WTC11 (cell line): Measurements from ENCODE around the gene FBXO7. TPM values are rescaled to one million over a fixed set of nuclear protein-coding genes. Genes with fewer than 3 reads are reported as not detected.

ENCODE experiments used
- ATAC-seq: fragments of 200-7000 bp; cut with Tn5 transposase; 2 replicates; pipeline ENCODE4 v1.10.0; 2021; ENCODE audit warnings: mild to moderate bottlenecking, moderate library complexity
- CTCF ChIA-PET: fragments of 300-600 bp; sonication (Branson Sonifier 250); formaldehyde crosslinking; loops from one replicate; lab custom pipeline; 2021; ENCODE audit warnings: antibody characterized with exemption; lab: Charles Lee
- POLR2A ChIA-PET: fragments of 350-600 bp; sonication (Branson Sonifier 250); formaldehyde crosslinking; loops from one replicate; lab custom pipeline; 2021; ENCODE audit warnings: antibody characterized with exemption; lab: Charles Lee
- DNase-seq: peaks from one replicate; pipeline ENCODE4 v3.0.0; 2021; ENCODE audit warnings: low spot score
- H3K27ac Mint-ChIP-seq: 2 replicates; pipeline ENCODE4 v1.8.0; 2021; ENCODE audit warnings: mixed read lengths
- H3K27me3 Mint-ChIP-seq: 2 replicates; pipeline ENCODE4 v1.8.0; 2021; ENCODE audit warnings: low read depth, mild to moderate bottlenecking, moderate library complexity, mixed read lengths
- H3K36me3 Mint-ChIP-seq: 2 replicates; pipeline ENCODE4 v1.8.0; 2021; ENCODE audit warnings: mixed read lengths
- H3K4me1 Mint-ChIP-seq: 2 replicates; pipeline ENCODE4 v1.8.0; 2022; ENCODE audit warnings: mixed read lengths
- H3K4me3 Mint-ChIP-seq: 2 replicates; pipeline ENCODE4 v1.8.0; 2021; ENCODE audit warnings: mild to moderate bottlenecking, moderate library complexity, mixed read lengths
- H3K9me3 Mint-ChIP-seq: 2 replicates; pipeline ENCODE4 v1.8.0; 2021; ENCODE audit warnings: mixed read lengths
- CBFB ChIP-seq: sonication (generic); formaldehyde crosslinking; IDR thresholded peaks from 2 replicates; pipeline ENCODE4 v1.8.1; 2022; ENCODE audit warnings: mild to moderate bottlenecking, low read depth, missing genetic modification reagents
- EMX1 ChIP-seq: fragments of 250-450 bp; sonication (Bioruptor Pico); IDR thresholded peaks from 2 replicates; pipeline ENCODE4 v1.8.0; 2021; ENCODE audit warnings: mild to moderate bottlenecking
- FOXK1 ChIP-seq: sonication (generic); formaldehyde crosslinking; IDR thresholded peaks from 2 replicates; pipeline ENCODE4 v1.8.0; 2022; ENCODE audit warnings: mild to moderate bottlenecking, moderate library complexity, missing genetic modification reagents
- HMGA2 ChIP-seq: fragments of 250-450 bp; sonication (Bioruptor Pico); IDR thresholded peaks from 2 replicates; pipeline ENCODE4 v1.4.0; 2021; ENCODE audit warnings: mild to moderate bottlenecking, moderate library complexity
- IRF2 ChIP-seq: sonication (generic); formaldehyde crosslinking; IDR thresholded peaks from 2 replicates; pipeline ENCODE4 v1.8.0; 2022; ENCODE audit warnings: low read depth, missing genetic modification reagents, borderline replicate concordance
- JAZF1 ChIP-seq: fragments of 250-450 bp; sonication (Bioruptor Pico); IDR thresholded peaks from 2 replicates; pipeline ENCODE4 v1.9.0; 2021; ENCODE audit warnings: moderate library complexity, mild to moderate bottlenecking, inconsistent platforms
- JUN ChIP-seq: sonication (generic); formaldehyde crosslinking; IDR thresholded peaks from 2 replicates; pipeline ENCODE4 v1.8.0; 2023; ENCODE audit warnings: mild to moderate bottlenecking, missing genetic modification reagents
- NFE2L1 ChIP-seq: sonication (generic); formaldehyde crosslinking; IDR thresholded peaks from 2 replicates; pipeline ENCODE4 v1.8.1; 2023; ENCODE audit warnings: missing genetic modification reagents
- NR3C1 ChIP-seq: sonication (generic); formaldehyde crosslinking; conservative IDR thresholded peaks from 2 replicates; pipeline ENCODE4 v1.8.1; 2023; ENCODE audit warnings: low read depth, mild to moderate bottlenecking, missing genetic modification reagents
- TP53 ChIP-seq: sonication (generic); formaldehyde crosslinking; IDR thresholded peaks from 2 replicates; pipeline ENCODE4 v1.8.1; 2023; ENCODE audit warnings: mild to moderate bottlenecking, missing genetic modification reagents
- total RNA-seq: library from RNA; stranded (reverse); gene quantifications from 3 replicates; pipeline ENCODE4 v1.2.3, GENCODE V29; 2021
- TF ChIP-seq, protein P1 (sequence below): fragments of 200-600 bp; IDR thresholded peaks from 2 replicates; pipeline ENCODE4 v1.8.0; 2022; ENCODE audit warnings: antibody characterized with exemption
- TF ChIP-seq, protein P2 (sequence below): sonication (generic); formaldehyde crosslinking; IDR thresholded peaks from 2 replicates; pipeline ENCODE4 v1.8.0; 2023; ENCODE audit warnings: missing genetic modification reagents
- TF ChIP-seq, protein P3 (sequence below): sonication (generic); formaldehyde crosslinking; IDR thresholded peaks from 2 replicates; pipeline ENCODE4 v1.8.0; 2022; ENCODE audit warnings: mild to moderate bottlenecking, missing genetic modification reagents
- TF ChIP-seq, protein P4 (sequence below): sonication (generic); formaldehyde crosslinking; IDR thresholded peaks from 2 replicates; pipeline ENCODE4 v1.8.1; 2023; ENCODE audit warnings: mild to moderate bottlenecking, missing genetic modification reagents
- TF ChIP-seq, protein P5 (sequence below): sonication (generic); formaldehyde crosslinking; conservative IDR thresholded peaks from 2 replicates; pipeline ENCODE4 v1.8.1; 2023; ENCODE audit warnings: mild to moderate bottlenecking, low read depth, missing genetic modification reagents, moderate library complexity
- TF ChIP-seq, protein P6 (sequence below): fragments of 250-450 bp; sonication (Bioruptor Pico); IDR thresholded peaks from 2 replicates; pipeline ENCODE4 v2.1.2; 2022; ENCODE audit warnings: mild to moderate bottlenecking, moderate library complexity
- TF ChIP-seq, protein P7 (sequence below): fragments of 250-450 bp; sonication (Bioruptor Pico); IDR thresholded peaks from 2 replicates; pipeline ENCODE4 v1.9.0; 2021; ENCODE audit warnings: mild to moderate bottlenecking

FBXO7 gene
- total RNA-seq, 1 experiment from 2014 or later, result 59.4 TPM

DNA sequence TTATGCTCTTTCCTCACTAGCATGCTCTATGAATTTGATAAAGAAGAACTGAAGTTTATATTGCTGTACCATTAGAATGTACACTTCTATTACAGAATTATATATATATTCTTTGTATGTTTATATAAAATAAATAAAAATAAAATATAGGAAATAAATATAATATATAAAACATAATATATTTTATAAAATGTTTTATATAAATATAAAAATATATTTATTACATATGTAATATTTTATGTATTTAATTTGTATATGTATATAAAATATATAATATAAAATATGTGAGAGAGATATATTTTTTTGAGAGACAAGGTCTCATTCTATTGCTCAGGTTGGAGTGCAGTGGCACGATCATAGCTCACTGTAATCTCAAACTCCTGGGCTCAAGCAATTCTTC lies 44.3 kb upstream of the FBXO7 start:
- ChIA-PET POLR2A (no interaction called here), CTCF (no interaction called here)
- Mint-ChIP-seq H3K4me1 (no peaks in the 10 kb centered on the region), H3K27ac (no peak overlapping the region), H3K9me3 (peaks cover 3% of the 10 kb centered on the region; the same call in 1 of the 2 replicates), H3K27me3 (peaks cover 36% of the 10 kb centered on the region), H3K36me3 (no peaks in the 10 kb centered on the region), H3K4me3 (no peak overlapping the region)
- ATAC-seq, result no peak
- no peak for DNase-seq
- no peak for TF ChIP-seq IRF2 (CRISPR knock-in tag)
- TF ChIP-seq JAZF1 (CRISPR knock-in tag), result no peak
- no peak for TF ChIP-seq NR3C1 (CRISPR knock-in tag)
- TF ChIP-seq HMGA2, result peak; percentile 95; the same call in 1 of the 2 replicates
- TF ChIP-seq TP53 (CRISPR knock-in tag), result no peak

DNA sequence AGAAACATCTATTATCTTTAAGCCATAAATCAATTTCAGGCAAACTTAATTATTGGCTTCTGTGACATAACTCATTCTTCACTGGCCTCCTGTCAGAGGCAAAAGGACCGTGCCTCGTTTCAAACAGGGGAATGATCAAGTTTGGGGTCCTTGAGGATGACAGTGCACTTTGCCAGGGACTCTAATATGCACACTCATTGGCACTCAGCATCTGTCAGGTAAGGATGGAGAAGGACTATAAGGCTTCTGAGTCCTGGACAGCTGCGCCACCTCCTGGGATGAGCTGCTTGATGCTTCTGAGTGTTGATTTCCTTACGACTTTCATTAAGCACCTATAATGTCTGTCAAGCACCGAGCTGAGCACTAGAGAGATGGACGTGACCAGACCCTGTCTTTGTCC lies 30.5 kb upstream of the FBXO7 start:
- Mint-ChIP-seq H3K4me1 (no peaks in the 10 kb centered on the region), H3K9me3 (no peaks in the 10 kb centered on the region), H3K4me3 (no peak overlapping the region), H3K27me3 (peaks cover 27% of the 10 kb centered on the region), H3K36me3 (no peaks in the 10 kb centered on the region), H3K27ac (no peak overlapping the region)
- ChIA-PET POLR2A (no interaction called here), CTCF (interaction anchor here (0.5 to 2.4 kb wide), 7 partner anchors 8 to 178 kb away, joined by 3 to 9 read pairs (median 4); partner anchors contain the start of gene RTCB)
- 0 out of 2 replicates have a peak, but pooled peaks have one; percentile 22 for ATAC-seq
- peak; percentile 34 for DNase-seq
- TF ChIP-seq, protein P1, sequence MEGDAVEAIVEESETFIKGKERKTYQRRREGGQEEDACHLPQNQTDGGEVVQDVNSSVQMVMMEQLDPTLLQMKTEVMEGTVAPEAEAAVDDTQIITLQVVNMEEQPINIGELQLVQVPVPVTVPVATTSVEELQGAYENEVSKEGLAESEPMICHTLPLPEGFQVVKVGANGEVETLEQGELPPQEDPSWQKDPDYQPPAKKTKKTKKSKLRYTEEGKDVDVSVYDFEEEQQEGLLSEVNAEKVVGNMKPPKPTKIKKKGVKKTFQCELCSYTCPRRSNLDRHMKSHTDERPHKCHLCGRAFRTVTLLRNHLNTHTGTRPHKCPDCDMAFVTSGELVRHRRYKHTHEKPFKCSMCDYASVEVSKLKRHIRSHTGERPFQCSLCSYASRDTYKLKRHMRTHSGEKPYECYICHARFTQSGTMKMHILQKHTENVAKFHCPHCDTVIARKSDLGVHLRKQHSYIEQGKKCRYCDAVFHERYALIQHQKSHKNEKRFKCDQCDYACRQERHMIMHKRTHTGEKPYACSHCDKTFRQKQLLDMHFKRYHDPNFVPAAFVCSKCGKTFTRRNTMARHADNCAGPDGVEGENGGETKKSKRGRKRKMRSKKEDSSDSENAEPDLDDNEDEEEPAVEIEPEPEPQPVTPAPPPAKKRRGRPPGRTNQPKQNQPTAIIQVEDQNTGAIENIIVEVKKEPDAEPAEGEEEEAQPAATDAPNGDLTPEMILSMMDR, result no peak
- TF ChIP-seq, protein P2, sequence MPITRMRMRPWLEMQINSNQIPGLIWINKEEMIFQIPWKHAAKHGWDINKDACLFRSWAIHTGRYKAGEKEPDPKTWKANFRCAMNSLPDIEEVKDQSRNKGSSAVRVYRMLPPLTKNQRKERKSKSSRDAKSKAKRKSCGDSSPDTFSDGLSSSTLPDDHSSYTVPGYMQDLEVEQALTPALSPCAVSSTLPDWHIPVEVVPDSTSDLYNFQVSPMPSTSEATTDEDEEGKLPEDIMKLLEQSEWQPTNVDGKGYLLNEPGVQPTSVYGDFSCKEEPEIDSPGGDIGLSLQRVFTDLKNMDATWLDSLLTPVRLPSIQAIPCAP (CRISPR knock-in tag), result no peak
- TF ChIP-seq, protein P3, sequence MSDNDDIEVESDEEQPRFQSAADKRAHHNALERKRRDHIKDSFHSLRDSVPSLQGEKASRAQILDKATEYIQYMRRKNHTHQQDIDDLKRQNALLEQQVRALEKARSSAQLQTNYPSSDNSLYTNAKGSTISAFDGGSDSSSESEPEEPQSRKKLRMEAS, result no peak
- TF ChIP-seq, protein P4, sequence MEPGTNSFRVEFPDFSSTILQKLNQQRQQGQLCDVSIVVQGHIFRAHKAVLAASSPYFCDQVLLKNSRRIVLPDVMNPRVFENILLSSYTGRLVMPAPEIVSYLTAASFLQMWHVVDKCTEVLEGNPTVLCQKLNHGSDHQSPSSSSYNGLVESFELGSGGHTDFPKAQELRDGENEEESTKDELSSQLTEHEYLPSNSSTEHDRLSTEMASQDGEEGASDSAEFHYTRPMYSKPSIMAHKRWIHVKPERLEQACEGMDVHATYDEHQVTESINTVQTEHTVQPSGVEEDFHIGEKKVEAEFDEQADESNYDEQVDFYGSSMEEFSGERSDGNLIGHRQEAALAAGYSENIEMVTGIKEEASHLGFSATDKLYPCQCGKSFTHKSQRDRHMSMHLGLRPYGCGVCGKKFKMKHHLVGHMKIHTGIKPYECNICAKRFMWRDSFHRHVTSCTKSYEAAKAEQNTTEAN (CRISPR knock-in tag), result no peak
- TF ChIP-seq, protein P5, sequence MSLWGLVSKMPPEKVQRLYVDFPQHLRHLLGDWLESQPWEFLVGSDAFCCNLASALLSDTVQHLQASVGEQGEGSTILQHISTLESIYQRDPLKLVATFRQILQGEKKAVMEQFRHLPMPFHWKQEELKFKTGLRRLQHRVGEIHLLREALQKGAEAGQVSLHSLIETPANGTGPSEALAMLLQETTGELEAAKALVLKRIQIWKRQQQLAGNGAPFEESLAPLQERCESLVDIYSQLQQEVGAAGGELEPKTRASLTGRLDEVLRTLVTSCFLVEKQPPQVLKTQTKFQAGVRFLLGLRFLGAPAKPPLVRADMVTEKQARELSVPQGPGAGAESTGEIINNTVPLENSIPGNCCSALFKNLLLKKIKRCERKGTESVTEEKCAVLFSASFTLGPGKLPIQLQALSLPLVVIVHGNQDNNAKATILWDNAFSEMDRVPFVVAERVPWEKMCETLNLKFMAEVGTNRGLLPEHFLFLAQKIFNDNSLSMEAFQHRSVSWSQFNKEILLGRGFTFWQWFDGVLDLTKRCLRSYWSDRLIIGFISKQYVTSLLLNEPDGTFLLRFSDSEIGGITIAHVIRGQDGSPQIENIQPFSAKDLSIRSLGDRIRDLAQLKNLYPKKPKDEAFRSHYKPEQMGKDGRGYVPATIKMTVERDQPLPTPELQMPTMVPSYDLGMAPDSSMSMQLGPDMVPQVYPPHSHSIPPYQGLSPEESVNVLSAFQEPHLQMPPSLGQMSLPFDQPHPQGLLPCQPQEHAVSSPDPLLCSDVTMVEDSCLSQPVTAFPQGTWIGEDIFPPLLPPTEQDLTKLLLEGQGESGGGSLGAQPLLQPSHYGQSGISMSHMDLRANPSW (CRISPR knock-in tag), result no peak
- TF ChIP-seq FOXK1 (CRISPR knock-in tag) (no peak), EMX1 (CRISPR knock-in tag) (no peak)

DNA sequence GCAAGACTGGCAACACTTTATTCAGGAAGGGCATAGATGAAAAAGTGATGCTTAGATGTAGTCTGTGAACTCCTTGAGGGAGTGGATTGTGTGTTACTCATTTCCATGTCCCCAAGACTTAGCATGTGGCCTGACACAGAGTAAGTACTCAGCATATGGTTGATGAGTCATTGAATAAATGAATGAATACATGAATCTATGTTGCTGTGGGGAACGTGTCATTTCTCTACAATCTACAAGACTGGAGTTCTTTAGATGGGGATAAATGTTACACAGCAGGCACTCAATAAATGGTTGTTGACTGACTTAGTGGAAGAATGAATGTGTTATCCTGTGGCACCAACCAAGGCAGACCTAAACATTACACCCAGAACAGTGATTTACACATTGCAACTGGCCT lies 28.3 kb upstream of the FBXO7 start:
- no peaks in the 10 kb centered on the region for H3K36me3 Mint-ChIP-seq

More for the DNA sequence above, 28.3 kb upstream of the FBXO7 start:
- ChIA-PET POLR2A (no interaction called here), CTCF (no interaction called here)
- no peak overlapping the region for H3K27ac Mint-ChIP-seq
- TF ChIP-seq, protein P6, sequence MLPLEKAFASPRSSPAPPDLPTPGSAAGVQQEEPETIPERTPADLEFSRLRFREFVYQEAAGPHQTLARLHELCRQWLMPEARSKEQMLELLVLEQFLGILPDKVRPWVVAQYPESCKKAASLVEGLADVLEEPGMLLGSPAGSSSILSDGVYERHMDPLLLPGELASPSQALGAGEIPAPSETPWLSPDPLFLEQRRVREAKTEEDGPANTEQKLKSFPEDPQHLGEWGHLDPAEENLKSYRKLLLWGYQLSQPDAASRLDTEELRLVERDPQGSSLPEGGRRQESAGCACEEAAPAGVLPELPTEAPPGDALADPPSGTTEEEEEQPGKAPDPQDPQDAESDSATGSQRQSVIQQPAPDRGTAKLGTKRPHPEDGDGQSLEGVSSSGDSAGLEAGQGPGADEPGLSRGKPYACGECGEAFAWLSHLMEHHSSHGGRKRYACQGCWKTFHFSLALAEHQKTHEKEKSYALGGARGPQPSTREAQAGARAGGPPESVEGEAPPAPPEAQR, result no peak
- TF ChIP-seq NFE2L1 (CRISPR knock-in tag), result no peak
- TF ChIP-seq, protein P7, sequence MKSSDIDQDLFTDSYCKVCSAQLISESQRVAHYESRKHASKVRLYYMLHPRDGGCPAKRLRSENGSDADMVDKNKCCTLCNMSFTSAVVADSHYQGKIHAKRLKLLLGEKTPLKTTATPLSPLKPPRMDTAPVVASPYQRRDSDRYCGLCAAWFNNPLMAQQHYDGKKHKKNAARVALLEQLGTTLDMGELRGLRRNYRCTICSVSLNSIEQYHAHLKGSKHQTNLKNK (CRISPR knock-in tag), result no peak
- TF ChIP-seq JUN (CRISPR knock-in tag), result no peak
- no peak for TF ChIP-seq CBFB (CRISPR knock-in tag)
- no peaks in the 10 kb centered on the region for H3K9me3 Mint-ChIP-seq
- peaks cover 27% of the 10 kb centered on the region for H3K27me3 Mint-ChIP-seq
- no peak overlapping the region for H3K4me3 Mint-ChIP-seq
- no peaks in the 10 kb centered on the region for H3K4me1 Mint-ChIP-seq
- DNase-seq, result no peak
- ATAC-seq, result no peak
